ENCODE results near the gene ACAN.
A peak's percentile ranks its signal among the peaks of the same experiment; 100 is the strongest.

Gene ACAN

DNA sequence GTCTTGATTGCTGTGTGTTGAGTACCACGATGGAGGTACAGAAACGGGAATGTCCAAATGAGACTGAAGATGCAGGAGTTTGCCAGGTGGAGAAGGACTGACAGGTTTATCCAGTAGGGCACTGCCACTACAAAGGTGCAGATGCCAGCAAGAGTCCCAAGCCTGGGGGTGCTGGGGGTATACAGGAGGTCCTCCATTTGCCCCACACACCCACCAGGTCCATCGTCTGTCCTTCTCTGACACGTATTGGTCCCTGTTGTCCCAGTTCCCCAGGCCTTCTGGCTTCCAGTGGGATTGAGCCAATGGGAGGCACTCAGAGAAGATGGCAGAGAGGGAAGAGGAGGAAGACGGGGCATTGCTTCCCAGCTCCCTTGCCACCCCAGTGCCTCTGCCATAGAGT, 85.5 kb downstream of the ACAN start:
- in situ Hi-C loops (cut with MboI; ENCODE audit: low sequenced_read_pairs, unreplicated experiment) = no loop called here
- no peak for DNase-seq (ENCODE audit: low spot score)
- TF ChIP-seq, protein P1, sequence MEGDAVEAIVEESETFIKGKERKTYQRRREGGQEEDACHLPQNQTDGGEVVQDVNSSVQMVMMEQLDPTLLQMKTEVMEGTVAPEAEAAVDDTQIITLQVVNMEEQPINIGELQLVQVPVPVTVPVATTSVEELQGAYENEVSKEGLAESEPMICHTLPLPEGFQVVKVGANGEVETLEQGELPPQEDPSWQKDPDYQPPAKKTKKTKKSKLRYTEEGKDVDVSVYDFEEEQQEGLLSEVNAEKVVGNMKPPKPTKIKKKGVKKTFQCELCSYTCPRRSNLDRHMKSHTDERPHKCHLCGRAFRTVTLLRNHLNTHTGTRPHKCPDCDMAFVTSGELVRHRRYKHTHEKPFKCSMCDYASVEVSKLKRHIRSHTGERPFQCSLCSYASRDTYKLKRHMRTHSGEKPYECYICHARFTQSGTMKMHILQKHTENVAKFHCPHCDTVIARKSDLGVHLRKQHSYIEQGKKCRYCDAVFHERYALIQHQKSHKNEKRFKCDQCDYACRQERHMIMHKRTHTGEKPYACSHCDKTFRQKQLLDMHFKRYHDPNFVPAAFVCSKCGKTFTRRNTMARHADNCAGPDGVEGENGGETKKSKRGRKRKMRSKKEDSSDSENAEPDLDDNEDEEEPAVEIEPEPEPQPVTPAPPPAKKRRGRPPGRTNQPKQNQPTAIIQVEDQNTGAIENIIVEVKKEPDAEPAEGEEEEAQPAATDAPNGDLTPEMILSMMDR (IDR thresholded peaks at IDR 0.05; ENCODE audit: borderline replicate concordance, control extremely low read depth, extremely low read depth, insufficient read depth, missing control alignments) = no peak

DNA sequence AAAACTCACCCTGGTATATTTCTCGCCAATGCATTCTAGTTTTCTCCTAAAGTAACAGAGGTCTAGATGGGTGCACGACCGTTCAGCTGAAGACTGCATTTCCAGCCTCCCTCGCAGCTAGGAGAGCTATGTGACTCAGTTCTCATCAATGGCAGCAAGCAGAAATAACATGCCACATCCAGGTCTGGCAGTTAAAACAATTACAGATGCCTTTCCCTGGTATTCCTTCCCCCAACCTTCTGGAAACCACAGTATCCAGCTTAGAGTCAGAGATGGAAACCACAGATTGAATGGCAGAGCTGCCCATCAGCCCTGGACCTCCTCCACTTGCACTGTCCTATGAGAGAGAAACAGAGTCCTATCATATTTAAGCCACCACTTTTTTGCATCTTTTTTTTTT, 87.3 kb downstream of the ACAN start:
- in situ Hi-C loops (cut with MboI; ENCODE audit: low sequenced_read_pairs, unreplicated experiment) = no loop called here
- TF ChIP-seq, protein P1 (IDR thresholded peaks at IDR 0.05; ENCODE audit: borderline replicate concordance, control extremely low read depth, extremely low read depth, insufficient read depth, missing control alignments) = no peak
- DNase-seq (ENCODE audit: low spot score) = no peak

DNA sequence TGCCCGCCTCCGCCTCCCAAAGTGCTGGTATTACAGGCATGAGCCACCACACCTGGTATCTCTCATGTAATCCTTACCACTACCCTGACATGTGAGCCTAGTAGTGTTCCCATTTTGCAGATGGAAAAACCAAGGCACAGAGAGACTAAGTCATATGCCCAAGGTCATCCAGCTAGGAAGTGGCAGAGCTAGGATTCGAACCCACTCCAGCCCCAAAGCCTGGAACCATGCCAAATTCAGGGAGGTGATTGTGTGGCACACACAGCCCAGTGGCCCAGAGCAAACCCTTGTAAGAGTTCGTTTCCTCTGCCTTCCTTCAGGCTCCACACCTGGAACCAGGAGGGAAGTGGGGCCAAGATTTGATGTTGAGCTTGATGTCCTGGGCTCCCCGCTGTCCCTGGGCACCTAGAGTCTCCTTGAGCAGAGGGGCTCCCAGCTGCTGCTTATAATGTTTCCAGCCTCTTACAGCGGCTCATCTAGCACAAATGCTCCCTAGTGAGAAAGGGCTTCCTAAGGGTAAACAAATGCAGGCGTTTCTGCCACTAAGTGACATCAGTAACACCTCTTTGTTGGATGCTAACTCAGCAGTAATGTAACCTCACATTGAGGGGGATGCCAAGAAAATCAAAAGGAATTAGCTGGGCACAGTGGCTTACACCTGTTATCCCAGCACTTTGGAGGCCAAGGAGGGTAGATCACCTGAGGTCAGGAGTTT, 88.5 kb downstream of the ACAN start:
- no peak for DNase-seq (ENCODE audit: low spot score)
- in situ Hi-C loops (cut with MboI; ENCODE audit: low sequenced_read_pairs, unreplicated experiment) = no loop called here
- TF ChIP-seq, protein P1 (IDR thresholded peaks at IDR 0.05; ENCODE audit: borderline replicate concordance, control extremely low read depth, extremely low read depth, insufficient read depth, missing control alignments) = no peak

DNA sequence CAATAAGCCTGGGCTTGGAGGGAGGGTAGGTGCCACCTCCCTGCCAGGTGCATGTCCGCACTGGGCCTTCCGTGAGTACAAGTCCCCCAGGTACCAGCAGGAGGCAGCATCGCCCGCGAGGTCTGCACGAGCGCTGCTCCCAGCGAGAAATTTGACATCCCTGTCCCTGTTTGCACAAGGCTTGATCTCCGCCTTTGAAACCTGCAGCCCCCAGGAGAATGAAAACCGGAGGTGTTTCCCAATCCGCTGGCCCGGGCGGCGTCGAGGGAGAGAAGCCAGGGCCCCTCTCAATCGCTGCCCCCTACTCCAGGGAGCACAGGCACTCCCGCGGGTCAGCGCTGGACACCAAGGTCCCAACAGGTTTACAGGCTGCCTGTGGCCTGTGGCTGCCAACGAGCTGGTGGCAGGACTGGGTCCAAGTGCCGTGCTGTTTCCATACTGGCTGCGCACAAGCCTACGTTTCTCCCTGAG, 91.1 kb downstream of the ACAN start:
- DNase-seq (ENCODE audit: low spot score) = peak; percentile 81
- in situ Hi-C loops (cut with MboI; ENCODE audit: low sequenced_read_pairs, unreplicated experiment) = no loop called here

DNA sequence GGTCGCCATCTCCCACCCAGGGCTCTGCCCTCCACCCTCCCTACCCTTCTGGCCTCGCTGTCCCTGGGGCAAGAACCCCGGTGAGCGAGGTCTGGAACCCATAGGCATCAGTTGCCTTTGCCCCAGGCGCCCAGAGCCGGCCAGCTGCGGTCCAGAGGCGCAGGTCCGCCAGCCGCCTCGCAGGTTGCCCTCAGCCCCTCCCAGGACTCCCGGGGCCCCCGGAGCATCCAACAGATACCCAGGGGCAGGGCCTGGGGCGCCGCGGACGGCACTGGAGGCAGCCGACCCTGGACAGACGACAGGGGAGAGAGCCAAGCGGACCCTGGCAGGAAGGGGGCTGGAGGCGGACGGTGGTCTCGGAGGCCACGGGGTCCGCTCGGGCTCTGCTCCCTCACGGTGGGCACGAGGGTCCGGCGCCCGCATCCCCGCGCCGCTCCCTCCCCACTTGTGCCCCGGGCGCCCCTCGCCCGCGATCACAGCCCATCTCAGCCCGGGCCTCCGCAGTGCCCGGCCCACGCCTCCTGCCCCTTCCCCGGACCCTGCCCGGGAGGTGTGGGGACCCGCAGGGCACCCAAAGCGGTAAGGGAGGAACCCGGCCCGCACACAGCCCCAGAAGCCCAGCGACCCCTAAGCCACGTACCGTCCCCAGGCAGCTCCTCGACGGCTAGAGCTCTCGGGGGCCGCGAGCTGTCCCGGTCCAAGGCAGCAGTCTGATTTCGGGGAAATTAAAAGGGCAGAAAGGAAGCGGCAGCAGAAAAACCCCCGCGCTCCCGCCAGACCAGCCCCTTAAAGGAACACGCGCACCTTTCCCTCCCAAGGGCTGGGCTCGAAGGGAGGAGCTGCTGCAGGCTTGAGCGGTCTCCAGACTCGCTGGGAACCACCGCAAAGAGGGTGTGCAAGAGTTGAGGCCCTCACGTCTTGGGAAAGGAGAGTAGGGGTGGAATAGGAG, 91.9 kb downstream of the ACAN start, which contains the start of gene HAPLN3:
TSS of gene HAPLN3 (minus strand) at position 726 of the 949 bp plus-strand sequence. CDS start 8,246 bp downstream, outside the sequence.
- in situ Hi-C loops (cut with MboI; ENCODE audit: low sequenced_read_pairs, unreplicated experiment) = no loop called here
- TF ChIP-seq, protein P1 (IDR thresholded peaks at IDR 0.05; ENCODE audit: borderline replicate concordance, control extremely low read depth, extremely low read depth, insufficient read depth, missing control alignments) = no peak
- peak; percentile 77 for DNase-seq (ENCODE audit: low spot score)

More for the DNA sequence above, 91.1 kb downstream of the ACAN start:
- TF ChIP-seq, protein P1 (IDR thresholded peaks at IDR 0.05; ENCODE audit: borderline replicate concordance, control extremely low read depth, extremely low read depth, insufficient read depth, missing control alignments) = peak; percentile 57

DNA sequence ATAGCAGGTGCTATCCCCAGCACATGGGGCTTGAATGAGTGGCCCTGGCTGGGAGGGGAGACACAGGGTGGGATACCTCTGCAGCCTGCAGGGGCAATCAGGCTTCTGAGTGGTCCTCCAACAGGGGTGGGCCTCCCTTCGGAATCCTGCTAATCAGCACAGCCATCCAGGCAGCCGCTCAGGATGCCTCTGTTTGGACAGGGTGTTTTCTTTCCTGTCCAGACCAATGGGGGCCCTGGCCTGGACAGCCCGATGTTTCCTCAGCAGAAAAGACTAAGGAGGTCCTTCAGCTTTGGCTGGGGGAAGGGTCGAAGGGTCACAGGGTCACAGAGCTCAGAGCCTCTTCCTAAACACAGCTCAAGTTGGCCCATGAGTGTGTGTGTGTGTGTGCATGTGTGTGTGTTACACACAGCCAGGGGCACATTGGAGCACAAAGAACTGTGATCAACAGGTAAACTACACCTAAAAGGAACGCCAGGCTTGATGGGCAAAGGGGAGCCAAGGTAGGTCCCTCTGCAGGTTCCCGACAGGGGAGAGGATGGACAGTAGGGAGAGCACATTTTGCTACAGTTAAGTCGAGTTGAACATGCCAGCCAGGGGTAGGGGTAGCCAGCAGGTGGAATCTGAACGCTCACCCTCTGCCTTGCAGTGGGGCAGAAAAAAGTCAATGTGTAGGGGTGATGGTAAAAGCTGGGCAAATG, 93.2 kb downstream of the ACAN start:
- TF ChIP-seq, protein P1 (IDR thresholded peaks at IDR 0.05; ENCODE audit: borderline replicate concordance, control extremely low read depth, extremely low read depth, insufficient read depth, missing control alignments) = no peak
- in situ Hi-C loops (cut with MboI; ENCODE audit: low sequenced_read_pairs, unreplicated experiment) = no loop called here
- DNase-seq (ENCODE audit: low spot score) = no peak
